Endothelial cell (in vitro differentiated cells): ENCODE data around the gene DELE1. TPM values are rescaled to one million over a fixed set of nuclear protein-coding genes. Genes with fewer than 3 reads are reported as not detected.

Source experiments
- DNase-seq: peaks from one replicate; pipeline ENCODE4 v3.0.0; 2021; ENCODE audit warnings: low spot score
- H3K27ac Mint-ChIP-seq: one replicate; pipeline ENCODE4 v1.8.0; 2021; ENCODE audit warnings: mixed read lengths, inconsistent platforms; ENCODE audit not compliant: unreplicated experiment
- H3K27me3 Mint-ChIP-seq: one replicate; pipeline ENCODE4 v1.8.0; 2021; ENCODE audit warnings: mild to moderate bottlenecking, moderate library complexity, mixed read lengths, inconsistent platforms; ENCODE audit not compliant: unreplicated experiment
- H3K36me3 Mint-ChIP-seq: one replicate; pipeline ENCODE4 v1.8.0; 2021; ENCODE audit warnings: mild to moderate bottlenecking, low read depth, mixed read lengths, inconsistent platforms; ENCODE audit not compliant: unreplicated experiment
- H3K4me1 Mint-ChIP-seq: one replicate; pipeline ENCODE4 v1.8.0; 2021; ENCODE audit warnings: mild to moderate bottlenecking, mixed read lengths, inconsistent platforms; ENCODE audit not compliant: unreplicated experiment
- H3K4me3 Mint-ChIP-seq: one replicate; pipeline ENCODE4 v1.8.0; 2021; ENCODE audit warnings: mild to moderate bottlenecking, mixed read lengths, inconsistent platforms; ENCODE audit not compliant: unreplicated experiment
- H3K9me3 Mint-ChIP-seq: one replicate; pipeline ENCODE4 v1.8.0; 2021; ENCODE audit warnings: mixed read lengths, inconsistent platforms; ENCODE audit not compliant: unreplicated experiment
- total RNA-seq: library from RNA; stranded (reverse); fragmentation: NEBNext Ultra II Directional; extraction: Animal tissue kit (Norgen Biotek cat#: 25700); gene quantifications from one replicate; pipeline ENCODE4 v1.2.1, GENCODE V29; 2021; ENCODE audit not compliant: unreplicated experiment
- TF ChIP-seq, protein P1 (sequence below): fragments of 200-600 bp; sonication (generic); IDR thresholded peaks from one replicate; pipeline ENCODE4 v1.5.0; 2021; ENCODE audit warnings: antibody characterized with exemption; ENCODE audit not compliant: unreplicated experiment

DELE1 gene
- total RNA-seq, 1 donor from 2014 or later, result 115 TPM

GRCh38 chr5:141958113-141958512 lies 34.4 kb downstream of the DELE1 start, which contains the start of gene PCDH12:
TSS of gene PCDH12 (minus strand) at chr5:141958202. CDS start at chr5:141957851, 351 bp downstream.
- H3K36me3 Mint-ChIP-seq, result peaks cover 14% of the 10 kb centered on the region
- peak within 1 kb of the TSS; percentile 98 for H3K27ac Mint-ChIP-seq
- TF ChIP-seq, protein P1, sequence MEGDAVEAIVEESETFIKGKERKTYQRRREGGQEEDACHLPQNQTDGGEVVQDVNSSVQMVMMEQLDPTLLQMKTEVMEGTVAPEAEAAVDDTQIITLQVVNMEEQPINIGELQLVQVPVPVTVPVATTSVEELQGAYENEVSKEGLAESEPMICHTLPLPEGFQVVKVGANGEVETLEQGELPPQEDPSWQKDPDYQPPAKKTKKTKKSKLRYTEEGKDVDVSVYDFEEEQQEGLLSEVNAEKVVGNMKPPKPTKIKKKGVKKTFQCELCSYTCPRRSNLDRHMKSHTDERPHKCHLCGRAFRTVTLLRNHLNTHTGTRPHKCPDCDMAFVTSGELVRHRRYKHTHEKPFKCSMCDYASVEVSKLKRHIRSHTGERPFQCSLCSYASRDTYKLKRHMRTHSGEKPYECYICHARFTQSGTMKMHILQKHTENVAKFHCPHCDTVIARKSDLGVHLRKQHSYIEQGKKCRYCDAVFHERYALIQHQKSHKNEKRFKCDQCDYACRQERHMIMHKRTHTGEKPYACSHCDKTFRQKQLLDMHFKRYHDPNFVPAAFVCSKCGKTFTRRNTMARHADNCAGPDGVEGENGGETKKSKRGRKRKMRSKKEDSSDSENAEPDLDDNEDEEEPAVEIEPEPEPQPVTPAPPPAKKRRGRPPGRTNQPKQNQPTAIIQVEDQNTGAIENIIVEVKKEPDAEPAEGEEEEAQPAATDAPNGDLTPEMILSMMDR, result no peak
- DNase-seq, result peak; percentile 68
- peak within 1 kb of the TSS; percentile 89 for H3K4me3 Mint-ChIP-seq
- peaks cover 77% of the 10 kb centered on the region for H3K4me1 Mint-ChIP-seq
- H3K27me3 Mint-ChIP-seq, result peaks cover 16% of the 10 kb centered on the region
- no peaks in the 10 kb centered on the region for H3K9me3 Mint-ChIP-seq

- peaks cover 16% of the 10 kb centered on the region for H3K27me3 Mint-ChIP-seq
- peak overlapping the region; percentile 98 for H3K27ac Mint-ChIP-seq
- peak overlapping the region; percentile 89 for H3K4me3 Mint-ChIP-seq
Measured at GRCh38 chr5:141958546-141959172, 35.0 kb downstream of the DELE1 start.

DNA sequence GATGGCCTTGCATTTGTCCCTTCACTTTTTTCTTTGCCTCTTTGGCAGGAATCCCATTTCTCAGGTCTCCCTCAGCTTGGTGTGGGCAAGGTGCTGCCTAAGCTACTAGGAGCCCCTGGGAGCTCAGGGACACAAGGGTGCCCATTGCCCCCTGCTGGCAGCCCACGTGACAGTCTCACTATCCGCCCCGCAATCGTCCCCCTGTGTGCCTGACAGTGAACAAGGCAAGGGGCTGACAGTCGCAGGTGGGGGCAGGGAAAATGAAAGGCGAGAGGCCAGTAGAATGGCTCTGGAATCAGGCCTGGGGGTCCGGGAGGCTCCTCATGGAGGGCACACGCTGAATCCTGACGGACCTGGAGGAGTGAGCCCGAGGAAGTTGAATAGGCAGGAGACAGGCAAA lies 36.3 kb downstream of the DELE1 start:
- Mint-ChIP-seq H3K36me3 (peaks cover 3% of the 10 kb centered on the region), H3K4me3 (peak overlapping the region; percentile 19), H3K27me3 (peaks cover 16% of the 10 kb centered on the region), H3K9me3 (no peaks in the 10 kb centered on the region), H3K4me1 (peaks cover 61% of the 10 kb centered on the region), H3K27ac (peak overlapping the region; percentile 69)
- TF ChIP-seq, protein P1, result no peak
- DNase-seq, result peak; percentile 60

More at GRCh38 chr5:141958546-141959172, 35.0 kb downstream of the DELE1 start:
- TF ChIP-seq, protein P1, result no peak
- no peak for DNase-seq
- Mint-ChIP-seq H3K36me3 (peaks cover 10% of the 10 kb centered on the region), H3K9me3 (no peaks in the 10 kb centered on the region), H3K4me1 (peaks cover 71% of the 10 kb centered on the region)

DNA sequence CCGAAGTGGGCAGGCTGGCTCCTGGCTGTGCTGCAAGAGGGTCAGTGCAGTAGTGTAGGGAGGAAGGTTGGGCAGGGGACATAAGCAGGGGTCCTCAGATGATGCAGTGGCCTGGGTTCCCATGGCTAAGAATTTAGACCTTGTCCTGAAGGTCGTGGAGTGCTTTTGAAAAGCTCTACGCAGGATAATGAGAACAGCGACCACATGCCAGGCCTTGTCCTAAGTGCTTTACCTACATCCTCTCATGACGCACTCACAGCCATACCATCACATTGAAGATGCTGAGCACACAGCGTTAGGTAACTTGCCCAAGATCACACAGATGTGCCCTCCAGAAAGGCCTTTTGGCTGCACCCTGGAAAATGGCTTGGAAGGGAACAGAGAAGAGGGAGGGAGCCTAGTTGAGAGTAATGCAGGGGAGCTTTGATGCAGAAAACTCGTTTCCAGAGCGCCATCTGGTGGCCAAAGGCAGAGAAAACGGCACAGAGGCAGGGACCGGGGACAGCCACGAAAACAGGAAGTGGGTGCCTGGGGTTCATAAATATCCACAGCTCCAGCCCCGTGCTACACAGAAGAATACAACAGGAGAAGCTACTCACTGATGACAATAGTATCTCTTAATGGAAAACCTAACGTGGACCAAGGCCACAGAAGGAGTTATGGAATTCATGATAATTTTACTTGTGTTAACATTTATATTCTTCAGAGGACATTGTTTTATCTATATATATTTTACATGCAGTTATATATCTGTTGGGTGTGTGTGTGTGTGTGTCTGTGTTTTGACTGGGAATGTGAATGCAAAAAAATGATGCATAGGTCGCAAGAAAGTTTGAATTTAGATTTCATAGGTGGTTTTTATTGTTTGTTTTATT lies 37.0 kb downstream of the DELE1 start:
- Mint-ChIP-seq H3K4me1 (peaks cover 57% of the 10 kb centered on the region), H3K27me3 (peaks cover 16% of the 10 kb centered on the region), H3K36me3 (peaks cover 3% of the 10 kb centered on the region), H3K9me3 (no peaks in the 10 kb centered on the region), H3K4me3 (no peak overlapping the region), H3K27ac (peak overlapping the region; percentile 87)
- TF ChIP-seq, protein P1, result peak; percentile 90
- peak; percentile 88 for DNase-seq
